ENCODE results near the gene DENND2A.
A peak's percentile ranks its signal among the peaks of the same experiment; 100 is the strongest.

- TF ChIP-seq SMC3 (IDR thresholded peaks at IDR 0.05), result no peak
- no peak for TF ChIP-seq CTCF (IDR thresholded peaks at IDR 0.05)
- peak; percentile 34 for TF ChIP-seq PHF8 (IDR thresholded peaks at IDR 0.05; ENCODE audit: borderline replicate concordance, low read depth)
- TF ChIP-seq CEBPB (IDR thresholded peaks at IDR 0.05), result no peak
- peak; percentile 63; the same call in 1 of the 2 replicates for TF ChIP-seq MAX (IDR thresholded peaks at IDR 0.05)
- TF ChIP-seq ZNF302 (CRISPR knock-in tag; IDR thresholded peaks at IDR 0.05), result no peak
- TF ChIP-seq JUN (IDR thresholded peaks at IDR 0.05), result peak in 1 of 2 experiments; percentile 64; a peak in 2 of 5 replicates
- TF ChIP-seq EHMT2 (IDR thresholded peaks at IDR 0.05; ENCODE audit: low read depth), result no peak
- TF ChIP-seq JUNB (IDR thresholded peaks at IDR 0.05), result no peak
- TF ChIP-seq POLR2A (IDR thresholded peaks at IDR 0.05; ENCODE audit: low read length), result no peak
- no peak for TF ChIP-seq EP300 (IDR thresholded peaks at IDR 0.05)
- TF ChIP-seq HOXB13 (CRISPR knock-in tag; IDR thresholded peaks at IDR 0.05; ENCODE audit: low read depth), result no peak
Observed at GRCh38 chr7:140673063-140673773, 32.6 kb upstream of the DENND2A start.

All from A549 (cell line).